ENCODE data around the gene DIDO1. TPM values are rescaled to one million over a fixed set of nuclear protein-coding genes. Genes with fewer than 3 reads are reported as not detected.
A peak's percentile ranks its signal among the peaks of the same experiment; 100 is the strongest.

DIDO1 gene
- total and polyA plus RNA-seq, 2 of the 13 experiments (the other 11 are each of a cell fraction or from before 2014, with no cell fraction given) = 75.0 to 75.1 TPM

- TF ChIP-seq, protein P1, sequence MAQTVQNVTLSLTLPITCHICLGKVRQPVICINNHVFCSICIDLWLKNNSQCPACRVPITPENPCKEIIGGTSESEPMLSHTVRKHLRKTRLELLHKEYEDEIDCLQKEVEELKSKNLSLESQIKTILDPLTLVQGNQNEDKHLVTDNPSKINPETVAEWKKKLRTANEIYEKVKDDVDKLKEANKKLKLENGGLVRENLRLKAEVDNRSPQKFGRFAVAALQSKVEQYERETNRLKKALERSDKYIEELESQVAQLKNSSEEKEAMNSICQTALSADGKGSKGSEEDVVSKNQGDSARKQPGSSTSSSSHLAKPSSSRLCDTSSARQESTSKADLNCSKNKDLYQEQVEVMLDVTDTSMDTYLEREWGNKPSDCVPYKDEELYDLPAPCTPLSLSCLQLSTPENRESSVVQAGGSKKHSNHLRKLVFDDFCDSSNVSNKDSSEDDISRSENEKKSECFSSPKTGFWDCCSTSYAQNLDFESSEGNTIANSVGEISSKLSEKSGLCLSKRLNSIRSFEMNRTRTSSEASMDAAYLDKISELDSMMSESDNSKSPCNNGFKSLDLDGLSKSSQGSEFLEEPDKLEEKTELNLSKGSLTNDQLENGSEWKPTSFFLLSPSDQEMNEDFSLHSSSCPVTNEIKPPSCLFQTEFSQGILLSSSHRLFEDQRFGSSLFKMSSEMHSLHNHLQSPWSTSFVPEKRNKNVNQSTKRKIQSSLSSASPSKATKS (CRISPR knock-in tag; IDR thresholded peaks at IDR 0.05) = 0 out of 2 replicates have a peak, but pooled peaks have one; percentile 40
- peak; percentile 94; the same call in 1 of the 2 replicates for TF ChIP-seq AKAP8 (CRISPR knock-in tag; IDR thresholded peaks at IDR 0.05)
- no peak for TF ChIP-seq ZNF850 (CRISPR knock-in tag; conservative IDR thresholded peaks at IDR 0.05)
- no peak for TF ChIP-seq ZNF512B (CRISPR knock-in tag; IDR thresholded peaks at IDR 0.05; ENCODE audit: borderline replicate concordance)
- TF ChIP-seq PRMT3 (CRISPR knock-in tag; IDR thresholded peaks at IDR 0.05; ENCODE audit: borderline replicate concordance, low read depth) = no peak
- TF ChIP-seq TAF1 (CRISPR knock-in tag; IDR thresholded peaks at IDR 0.05) = peak; percentile 42; the same call in 1 of the 2 replicates
- no peak for TF ChIP-seq ZNF333 (CRISPR knock-in tag; IDR thresholded peaks at IDR 0.05; ENCODE audit: borderline replicate concordance)
- TF ChIP-seq PTBP1 (IDR thresholded peaks at IDR 0.05; ENCODE audit: low read depth, low read length, poor library complexity, severe bottlenecking) = no peak
- 0 out of 2 replicates have a peak, but pooled peaks have one; percentile 37 for TF ChIP-seq YEATS2 (CRISPR knock-in tag; IDR thresholded peaks at IDR 0.05; ENCODE audit: borderline replicate concordance)
- TF ChIP-seq ZNF839 (CRISPR knock-in tag; IDR thresholded peaks at IDR 0.05; ENCODE audit: borderline replicate concordance) = no peak
- no peak for TF ChIP-seq SETDB1 (CRISPR knock-in tag; IDR thresholded peaks at IDR 0.05; ENCODE audit: borderline replicate concordance)
- TF ChIP-seq ZNF468 (CRISPR knock-in tag; IDR thresholded peaks at IDR 0.05) = 0 out of 2 replicates have a peak, but pooled peaks have one; percentile 46
- TF ChIP-seq ARHGAP35 (CRISPR knock-in tag; IDR thresholded peaks at IDR 0.05; ENCODE audit: borderline replicate concordance) = no peak
- TF ChIP-seq, protein P2, sequence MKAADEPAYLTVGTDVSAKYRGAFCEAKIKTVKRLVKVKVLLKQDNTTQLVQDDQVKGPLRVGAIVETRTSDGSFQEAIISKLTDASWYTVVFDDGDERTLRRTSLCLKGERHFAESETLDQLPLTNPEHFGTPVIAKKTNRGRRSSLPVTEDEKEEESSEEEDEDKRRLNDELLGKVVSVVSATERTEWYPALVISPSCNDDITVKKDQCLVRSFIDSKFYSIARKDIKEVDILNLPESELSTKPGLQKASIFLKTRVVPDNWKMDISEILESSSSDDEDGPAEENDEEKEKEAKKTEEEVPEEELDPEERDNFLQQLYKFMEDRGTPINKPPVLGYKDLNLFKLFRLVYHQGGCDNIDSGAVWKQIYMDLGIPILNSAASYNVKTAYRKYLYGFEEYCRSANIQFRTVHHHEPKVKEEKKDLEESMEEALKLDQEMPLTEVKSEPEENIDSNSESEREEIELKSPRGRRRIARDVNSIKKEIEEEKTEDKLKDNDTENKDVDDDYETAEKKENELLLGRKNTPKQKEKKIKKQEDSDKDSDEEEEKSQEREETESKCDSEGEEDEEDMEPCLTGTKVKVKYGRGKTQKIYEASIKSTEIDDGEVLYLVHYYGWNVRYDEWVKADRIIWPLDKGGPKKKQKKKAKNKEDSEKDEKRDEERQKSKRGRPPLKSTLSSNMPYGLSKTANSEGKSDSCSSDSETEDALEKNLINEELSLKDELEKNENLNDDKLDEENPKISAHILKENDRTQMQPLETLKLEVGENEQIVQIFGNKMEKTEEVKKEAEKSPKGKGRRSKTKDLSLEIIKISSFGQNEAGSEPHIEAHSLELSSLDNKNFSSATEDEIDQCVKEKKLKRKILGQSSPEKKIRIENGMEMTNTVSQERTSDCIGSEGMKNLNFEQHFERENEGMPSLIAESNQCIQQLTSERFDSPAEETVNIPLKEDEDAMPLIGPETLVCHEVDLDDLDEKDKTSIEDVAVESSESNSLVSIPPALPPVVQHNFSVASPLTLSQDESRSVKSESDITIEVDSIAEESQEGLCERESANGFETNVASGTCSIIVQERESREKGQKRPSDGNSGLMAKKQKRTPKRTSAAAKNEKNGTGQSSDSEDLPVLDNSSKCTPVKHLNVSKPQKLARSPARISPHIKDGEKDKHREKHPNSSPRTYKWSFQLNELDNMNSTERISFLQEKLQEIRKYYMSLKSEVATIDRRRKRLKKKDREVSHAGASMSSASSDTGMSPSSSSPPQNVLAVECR (CRISPR knock-in tag; IDR thresholded peaks at IDR 0.05; ENCODE audit: borderline replicate concordance) = no peak
- no peak for TF ChIP-seq HHEX (CRISPR knock-in tag; IDR thresholded peaks at IDR 0.05)
- TF ChIP-seq ZSCAN30 (CRISPR knock-in tag; IDR thresholded peaks at IDR 0.05) = 0 out of 2 replicates have a peak, but pooled peaks have one; percentile 67
- no peak for TF ChIP-seq HOMEZ (CRISPR knock-in tag; IDR thresholded peaks at IDR 0.05; ENCODE audit: low read depth)
Observed at GRCh38 chr20:62925420-62926228, 681 bp downstream of the DIDO1 start (continued).

Measured in HepG2 (cell line).